Neural cell (in vitro differentiated cells): Measurements from ENCODE around the gene KRTAP10-1.

Experiments
- CTCF ChIP-seq: fragments of 450-650 bp; IDR thresholded peaks from 2 replicates; pipeline ENCODE4 v1.5.1; 2014; ENCODE audit warnings: antibody characterized with exemption, mild to moderate bottlenecking, moderate library complexity; ENCODE audit not compliant: poor library complexity, severe bottlenecking
- EP300 ChIP-seq: fragments of 450-650 bp; conservative IDR thresholded peaks from 2 replicates; pipeline ENCODE4 v1.6.1; 2014; ENCODE audit warnings: antibody characterized with exemption, mild to moderate bottlenecking, moderate library complexity; ENCODE audit not compliant: poor library complexity, severe bottlenecking
- POLR2AphosphoS5 ChIP-seq: IDR thresholded peaks from 2 replicates; pipeline ENCODE4 v1.6.1; 2012
- RAD21 ChIP-seq: fragments of 450-650 bp; conservative IDR thresholded peaks from 2 replicates; pipeline ENCODE4 v1.6.1; 2014; ENCODE audit warnings: antibody characterized with exemption, mild to moderate bottlenecking, moderate library complexity
- REST ChIP-seq: IDR thresholded peaks from 2 replicates; pipeline ENCODE4 v1.6.1; 2012; ENCODE audit warnings: borderline replicate concordance
- TAF1 ChIP-seq: IDR thresholded peaks from 2 replicates; pipeline ENCODE4 v1.6.1; 2012; ENCODE audit warnings: low read depth

GRCh38 chr21:44579833-44580144, 39.8 kb upstream of the KRTAP10-1 start:
- no peak for TF ChIP-seq RAD21
- TF ChIP-seq CTCF, result no peak
- no peak for TF ChIP-seq REST
- TF ChIP-seq POLR2AphosphoS5, result no peak
- no peak for TF ChIP-seq TAF1
- TF ChIP-seq EP300, result no peak
